Keratinocyte (primary cell): Measurements from ENCODE around the gene GSTO2.

Experiments used
- EZH2 ChIP-seq: IDR thresholded peaks from one replicate; pipeline ENCODE4 v1.6.1; 2012; ENCODE audit warnings: inconsistent platforms, mild to moderate bottlenecking, low read length, moderate library complexity
- TF ChIP-seq, protein P1 (sequence below), 3 experiments: IDR thresholded peaks in 1 of 3; conservative IDR thresholded peaks in 1 of 3; optimal IDR thresholded peaks in 1 of 3; 2 replicates in 2 of 3; 3 replicates in 1 of 3; pipeline versions ENCODE3 to v1.5.1; 2011; ENCODE audit warnings: low read length in 3 of 3, mild to moderate bottlenecking in 3 of 3, moderate library complexity in 2 of 3, control low read depth in 1 of 3, inconsistent platforms in 1 of 3; ENCODE audit not compliant: insufficient read depth in 2 of 3; ENCODE audit errors: extremely low read depth in 1 of 3

DNA sequence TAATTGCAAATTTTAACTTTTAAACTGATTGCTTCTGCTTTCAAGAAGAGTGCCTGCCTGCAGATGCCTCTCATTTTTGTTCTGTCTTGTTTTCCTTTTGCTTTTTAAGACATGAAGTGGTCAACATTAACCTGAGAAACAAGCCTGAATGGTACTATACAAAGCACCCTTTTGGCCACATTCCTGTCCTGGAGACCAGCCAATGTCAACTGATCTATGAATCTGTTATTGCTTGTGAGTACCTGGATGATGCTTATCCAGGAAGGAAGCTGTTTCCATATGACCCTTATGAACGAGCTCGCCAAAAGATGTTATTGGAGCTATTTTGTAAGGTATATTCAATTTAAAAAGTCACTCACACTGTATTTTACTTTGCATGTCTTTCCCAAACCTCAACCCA lies 8.8 kb downstream of the GSTO2 start:
- TF ChIP-seq, protein P1, sequence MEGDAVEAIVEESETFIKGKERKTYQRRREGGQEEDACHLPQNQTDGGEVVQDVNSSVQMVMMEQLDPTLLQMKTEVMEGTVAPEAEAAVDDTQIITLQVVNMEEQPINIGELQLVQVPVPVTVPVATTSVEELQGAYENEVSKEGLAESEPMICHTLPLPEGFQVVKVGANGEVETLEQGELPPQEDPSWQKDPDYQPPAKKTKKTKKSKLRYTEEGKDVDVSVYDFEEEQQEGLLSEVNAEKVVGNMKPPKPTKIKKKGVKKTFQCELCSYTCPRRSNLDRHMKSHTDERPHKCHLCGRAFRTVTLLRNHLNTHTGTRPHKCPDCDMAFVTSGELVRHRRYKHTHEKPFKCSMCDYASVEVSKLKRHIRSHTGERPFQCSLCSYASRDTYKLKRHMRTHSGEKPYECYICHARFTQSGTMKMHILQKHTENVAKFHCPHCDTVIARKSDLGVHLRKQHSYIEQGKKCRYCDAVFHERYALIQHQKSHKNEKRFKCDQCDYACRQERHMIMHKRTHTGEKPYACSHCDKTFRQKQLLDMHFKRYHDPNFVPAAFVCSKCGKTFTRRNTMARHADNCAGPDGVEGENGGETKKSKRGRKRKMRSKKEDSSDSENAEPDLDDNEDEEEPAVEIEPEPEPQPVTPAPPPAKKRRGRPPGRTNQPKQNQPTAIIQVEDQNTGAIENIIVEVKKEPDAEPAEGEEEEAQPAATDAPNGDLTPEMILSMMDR (optimal IDR thresholded peaks at IDR 0.05 in 1 of 3, IDR thresholded peaks at IDR 0.05 in 1 of 3, conservative IDR thresholded peaks at IDR 0.05 in 1 of 3; ENCODE audit: extremely low read depth in 1 of 3, insufficient read depth in 2 of 3, low read length in 3 of 3) = no peak
- no peak for TF ChIP-seq EZH2
